LNCaP clone FGC (cell line): ENCODE results near the gene GPC6.

Experiments
- DNase-seq: peaks from one replicate; pipeline ENCODE4 v3.0.0-alpha.2; 2011; ENCODE audit warnings: low read depth
- H3K4me3 ChIP-seq: 2 replicates; pipeline ENCODE4 v1.5.1; 2011; ENCODE audit warnings: mild to moderate bottlenecking, low read depth, low read length, control low read depth
- CTCF ChIP-seq: IDR thresholded peaks from 2 replicates; pipeline ENCODE4 v1.5.1; 2012; ENCODE audit warnings: mild to moderate bottlenecking; ENCODE audit not compliant: control insufficient read depth, insufficient read depth; ENCODE audit errors: extremely low read depth

GPC6 gene

DNA sequence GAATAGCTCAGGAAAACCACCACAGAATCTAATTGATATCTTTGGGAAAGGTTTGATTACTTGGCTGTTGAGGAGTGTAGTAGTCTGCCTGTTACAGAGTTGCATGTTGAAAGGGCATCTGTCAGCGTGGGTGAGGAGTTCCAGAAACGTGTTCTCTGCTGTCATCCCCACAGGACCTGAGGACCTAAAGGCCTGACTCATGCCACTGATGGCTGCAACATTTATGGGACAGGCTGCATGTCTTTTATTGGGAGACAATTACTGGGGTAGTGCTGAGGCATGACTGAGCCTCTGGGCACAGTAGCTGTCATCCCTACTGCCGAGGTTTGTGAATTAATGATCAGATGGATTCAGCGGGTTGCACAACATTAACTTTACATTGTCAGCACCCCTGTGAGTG, 525.9 kb downstream of the GPC6 start:
- no peak overlapping the region for H3K4me3 ChIP-seq
- no peak for TF ChIP-seq CTCF
- no peak for DNase-seq

DNA sequence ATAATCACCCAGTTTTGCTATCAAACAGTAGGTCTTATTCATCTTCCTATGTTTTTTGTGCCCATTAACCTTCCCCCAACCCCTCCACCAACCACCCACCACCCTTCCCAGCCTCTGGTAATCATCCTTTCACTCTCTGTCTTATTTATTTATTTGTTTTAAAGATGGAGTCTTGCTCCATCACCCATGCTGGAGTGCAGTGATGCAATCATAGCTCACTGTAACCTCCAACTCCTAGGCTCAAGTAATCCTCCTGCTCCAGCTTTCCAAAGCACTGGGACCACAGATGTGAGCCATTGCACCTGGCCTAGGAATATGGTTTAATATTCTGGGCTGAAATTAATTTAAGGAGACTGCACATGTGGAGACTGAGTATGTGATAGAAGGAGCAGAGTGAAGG, 527.0 kb downstream of the GPC6 start:
- no peak for TF ChIP-seq CTCF
- no peak for DNase-seq
- H3K4me3 ChIP-seq, result no peak overlapping the region

GRCh38 chr13:93755341-93755740, 528.7 kb downstream of the GPC6 start:
- no peak for DNase-seq
- H3K4me3 ChIP-seq, result no peak overlapping the region
- no peak for TF ChIP-seq CTCF

GRCh38 chr13:93758575-93758974, 532.0 kb downstream of the GPC6 start:
- DNase-seq, result no peak

GRCh38 chr13:93762708-93763426, 536.3 kb downstream of the GPC6 start:
- no peak overlapping the region for H3K4me3 ChIP-seq
- no peak for DNase-seq
- no peak for TF ChIP-seq CTCF

More at GRCh38 chr13:93758575-93758974, 532.0 kb downstream of the GPC6 start:
- H3K4me3 ChIP-seq, result no peak overlapping the region
- no peak for TF ChIP-seq CTCF

GRCh38 chr13:93765062-93765461, 538.5 kb downstream of the GPC6 start:
- no peak for DNase-seq
- no peak for TF ChIP-seq CTCF
- no peak overlapping the region for H3K4me3 ChIP-seq

DNA sequence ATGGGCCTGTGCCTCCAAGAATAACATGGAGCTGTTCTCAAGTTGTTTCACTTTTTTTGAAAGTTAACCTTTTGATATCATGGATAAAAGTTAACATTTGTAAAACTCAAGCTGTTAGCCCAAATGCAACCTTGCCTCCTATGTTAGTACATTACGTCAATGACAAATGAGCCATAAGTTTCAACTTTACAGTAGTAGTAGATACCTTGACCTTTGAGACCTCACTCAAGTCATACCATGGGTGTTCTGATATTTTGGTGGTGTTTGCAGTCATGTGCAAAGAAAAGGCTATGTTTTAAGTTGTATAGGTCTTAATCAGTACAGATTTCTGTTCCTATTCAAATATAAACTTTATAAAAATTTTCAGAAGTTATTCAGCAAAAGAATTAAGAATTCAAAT, 539.2 kb downstream of the GPC6 start:
- H3K4me3 ChIP-seq, result no peak overlapping the region
- no peak for TF ChIP-seq CTCF
- DNase-seq, result no peak
